ENCODE measurements around the gene TUFT1.
A peak's percentile ranks its signal among the peaks of the same experiment; 100 is the strongest.

Gene TUFT1

DNA sequence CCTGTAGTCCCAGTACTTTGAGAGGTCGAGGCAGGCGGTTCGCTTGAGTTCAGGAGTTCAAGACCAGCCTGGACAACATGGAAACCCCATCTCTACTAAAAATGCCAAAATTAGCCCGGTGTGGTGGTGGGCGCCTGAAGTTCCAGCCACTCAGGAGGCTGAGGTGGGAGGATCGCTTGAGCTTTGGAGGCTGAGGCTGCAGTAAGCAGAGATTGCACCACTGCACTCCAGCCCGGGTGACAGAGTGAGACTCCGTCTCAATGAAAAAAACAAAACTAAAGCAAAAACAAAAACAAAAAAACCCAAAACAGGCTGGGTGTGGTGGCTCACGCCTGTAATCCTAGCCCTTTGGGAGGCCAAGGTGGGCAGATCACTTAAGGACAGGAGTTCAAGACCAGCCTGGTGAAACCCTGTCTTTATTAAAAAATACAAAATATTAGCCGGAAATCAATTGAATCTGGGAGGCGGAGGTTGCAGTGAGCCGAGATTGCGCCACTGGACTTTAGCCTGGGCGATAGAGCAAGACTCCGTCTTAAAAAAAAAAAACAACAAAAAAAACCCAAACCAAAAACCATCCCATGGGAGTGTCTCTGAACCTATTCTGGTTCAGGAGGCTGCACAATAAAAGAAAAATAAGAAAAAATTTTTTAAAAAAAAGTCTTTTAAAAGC lies 30.6 kb upstream of the TUFT1 start (continued):
- TF ChIP-seq, protein P1, sequence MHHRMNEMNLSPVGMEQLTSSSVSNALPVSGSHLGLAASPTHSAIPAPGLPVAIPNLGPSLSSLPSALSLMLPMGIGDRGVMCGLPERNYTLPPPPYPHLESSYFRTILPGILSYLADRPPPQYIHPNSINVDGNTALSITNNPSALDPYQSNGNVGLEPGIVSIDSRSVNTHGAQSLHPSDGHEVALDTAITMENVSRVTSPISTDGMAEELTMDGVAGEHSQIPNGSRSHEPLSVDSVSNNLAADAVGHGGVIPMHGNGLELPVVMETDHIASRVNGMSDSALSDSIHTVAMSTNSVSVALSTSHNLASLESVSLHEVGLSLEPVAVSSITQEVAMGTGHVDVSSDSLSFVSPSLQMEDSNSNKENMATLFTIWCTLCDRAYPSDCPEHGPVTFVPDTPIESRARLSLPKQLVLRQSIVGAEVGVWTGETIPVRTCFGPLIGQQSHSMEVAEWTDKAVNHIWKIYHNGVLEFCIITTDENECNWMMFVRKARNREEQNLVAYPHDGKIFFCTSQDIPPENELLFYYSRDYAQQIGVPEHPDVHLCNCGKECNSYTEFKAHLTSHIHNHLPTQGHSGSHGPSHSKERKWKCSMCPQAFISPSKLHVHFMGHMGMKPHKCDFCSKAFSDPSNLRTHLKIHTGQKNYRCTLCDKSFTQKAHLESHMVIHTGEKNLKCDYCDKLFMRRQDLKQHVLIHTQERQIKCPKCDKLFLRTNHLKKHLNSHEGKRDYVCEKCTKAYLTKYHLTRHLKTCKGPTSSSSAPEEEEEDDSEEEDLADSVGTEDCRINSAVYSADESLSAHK (tag by site-specific recombination; IDR thresholded peaks at IDR 0.05), result no peak
- TF ChIP-seq ZNF529 (tag by site-specific recombination; IDR thresholded peaks at IDR 0.05; ENCODE audit: insufficient replicate concordance) (no peak), ZNF16 (tag by site-specific recombination; IDR thresholded peaks at IDR 0.05; ENCODE audit: low read depth) (no peak), ZNF223 (tag by site-specific recombination; IDR thresholded peaks at IDR 0.05) (no peak), ZBTB20 (tag by site-specific recombination; IDR thresholded peaks at IDR 0.05) (no peak), ZNF423 (tag by site-specific recombination; IDR thresholded peaks at IDR 0.05) (no peak), ZNF239 (tag by site-specific recombination; IDR thresholded peaks at IDR 0.05) (no peak), ZNF121 (tag by site-specific recombination; IDR thresholded peaks at IDR 0.05) (peak; percentile 54; the same call in 1 of the 2 replicates), ZNF658 (tag by site-specific recombination; IDR thresholded peaks at IDR 0.05) (no peak), SETDB1 (IDR thresholded peaks at IDR 0.05; ENCODE audit: insufficient read length, low read length) (no peak), ZNF202 (tag by site-specific recombination; IDR thresholded peaks at IDR 0.05; ENCODE audit: borderline replicate concordance) (no peak), ZSCAN23 (tag by site-specific recombination; IDR thresholded peaks at IDR 0.05) (0 out of 2 replicates have a peak, but pooled peaks have one; percentile 15), PRDM1 (tag by site-specific recombination; IDR thresholded peaks at IDR 0.05) (no peak)
- TF ChIP-seq, protein P2, sequence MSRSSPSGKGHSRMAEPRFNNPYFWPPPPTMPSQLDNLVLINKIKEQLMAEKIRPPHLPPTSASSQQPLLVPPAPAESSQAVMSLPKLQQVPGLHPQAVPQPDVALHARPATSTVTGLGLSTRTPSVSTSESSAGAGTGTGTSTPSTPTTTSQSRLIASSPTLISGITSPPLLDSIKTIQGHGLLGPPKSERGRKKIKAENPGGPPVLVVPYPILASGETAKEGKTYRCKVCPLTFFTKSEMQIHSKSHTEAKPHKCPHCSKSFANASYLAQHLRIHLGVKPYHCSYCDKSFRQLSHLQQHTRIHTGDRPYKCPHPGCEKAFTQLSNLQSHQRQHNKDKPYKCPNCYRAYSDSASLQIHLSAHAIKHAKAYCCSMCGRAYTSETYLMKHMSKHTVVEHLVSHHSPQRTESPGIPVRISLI (tag by site-specific recombination; IDR thresholded peaks at IDR 0.05), result no peak
- TF ChIP-seq, protein P3, sequence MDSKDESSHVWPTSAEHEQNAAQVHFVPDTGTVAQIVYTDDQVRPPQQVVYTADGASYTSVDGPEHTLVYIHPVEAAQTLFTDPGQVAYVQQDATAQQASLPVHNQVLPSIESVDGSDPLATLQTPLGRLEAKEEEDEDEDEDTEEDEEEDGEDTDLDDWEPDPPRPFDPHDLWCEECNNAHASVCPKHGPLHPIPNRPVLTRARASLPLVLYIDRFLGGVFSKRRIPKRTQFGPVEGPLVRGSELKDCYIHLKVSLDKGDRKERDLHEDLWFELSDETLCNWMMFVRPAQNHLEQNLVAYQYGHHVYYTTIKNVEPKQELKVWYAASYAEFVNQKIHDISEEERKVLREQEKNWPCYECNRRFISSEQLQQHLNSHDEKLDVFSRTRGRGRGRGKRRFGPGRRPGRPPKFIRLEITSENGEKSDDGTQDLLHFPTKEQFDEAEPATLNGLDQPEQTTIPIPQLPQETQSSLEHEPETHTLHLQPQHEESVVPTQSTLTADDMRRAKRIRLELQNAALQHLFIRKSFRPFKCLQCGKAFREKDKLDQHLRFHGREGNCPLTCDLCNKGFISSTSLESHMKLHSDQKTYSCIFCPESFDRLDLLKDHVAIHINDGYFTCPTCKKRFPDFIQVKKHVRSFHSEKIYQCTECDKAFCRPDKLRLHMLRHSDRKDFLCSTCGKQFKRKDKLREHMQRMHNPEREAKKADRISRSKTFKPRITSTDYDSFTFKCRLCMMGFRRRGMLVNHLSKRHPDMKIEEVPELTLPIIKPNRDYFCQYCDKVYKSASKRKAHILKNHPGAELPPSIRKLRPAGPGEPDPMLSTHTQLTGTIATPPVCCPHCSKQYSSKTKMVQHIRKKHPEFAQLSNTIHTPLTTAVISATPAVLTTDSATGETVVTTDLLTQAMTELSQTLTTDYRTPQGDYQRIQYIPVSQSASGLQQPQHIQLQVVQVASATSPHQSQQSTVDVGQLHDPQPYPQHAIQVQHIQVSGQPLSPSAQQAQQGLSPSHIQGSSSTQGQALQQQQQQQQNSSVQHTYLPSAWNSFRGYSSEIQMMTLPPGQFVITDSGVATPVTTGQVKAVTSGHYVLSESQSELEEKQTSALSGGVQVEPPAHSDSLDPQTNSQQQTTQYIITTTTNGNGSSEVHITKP (tag by site-specific recombination; IDR thresholded peaks at IDR 0.05), result no peak
- TF ChIP-seq, protein P4, sequence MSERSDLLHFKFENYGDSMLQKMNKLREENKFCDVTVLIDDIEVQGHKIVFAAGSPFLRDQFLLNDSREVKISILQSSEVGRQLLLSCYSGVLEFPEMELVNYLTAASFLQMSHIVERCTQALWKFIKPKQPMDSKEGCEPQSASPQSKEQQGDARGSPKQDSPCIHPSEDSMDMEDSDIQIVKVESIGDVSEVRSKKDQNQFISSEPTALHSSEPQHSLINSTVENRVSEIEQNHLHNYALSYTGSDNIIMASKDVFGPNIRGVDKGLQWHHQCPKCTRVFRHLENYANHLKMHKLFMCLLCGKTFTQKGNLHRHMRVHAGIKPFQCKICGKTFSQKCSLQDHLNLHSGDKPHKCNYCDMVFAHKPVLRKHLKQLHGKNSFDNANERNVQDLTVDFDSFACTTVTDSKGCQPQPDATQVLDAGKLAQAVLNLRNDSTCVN (tag by site-specific recombination; optimal IDR thresholded peaks at IDR 0.05), result no peak

DNA sequence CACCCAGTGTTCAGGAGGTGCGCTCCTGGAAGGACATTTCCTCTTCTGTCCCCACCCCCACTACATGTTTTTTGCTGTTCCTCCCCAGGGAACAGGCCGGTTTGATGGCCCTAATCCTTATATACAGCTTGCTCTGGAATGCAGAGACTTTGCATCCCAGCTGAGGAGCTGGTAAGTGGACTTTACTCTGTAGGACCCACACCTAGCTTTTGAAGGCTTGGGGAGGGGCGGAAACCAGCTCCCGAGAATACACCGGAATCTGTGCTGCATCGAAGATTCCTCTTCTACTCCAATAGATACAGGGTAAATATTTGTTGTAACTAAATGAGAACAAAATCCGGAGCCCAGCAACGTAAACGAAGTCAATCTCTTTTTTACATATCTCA lies 30.1 kb upstream of the TUFT1 start:
- ChIA-PET CTCF (interaction anchor here (1.1 kb wide), 1 partner anchor 46 kb away, joined by 4 read pairs; no protein-coding TSS in a partner anchor), POLR2A (interaction anchor here (0.7 to 1.9 kb wide), 4 partner anchors 15 to 320 kb away, joined by 3 to 11 read pairs (median 6); partner anchors contain the start of gene VPS72)
- Histone ChIP-seq H3K36me3 (ENCODE audit: control insufficient read depth in 2 of 2, insufficient read depth in 1 of 2, low read length in 2 of 2) (no peaks in the 10 kb centered on the region), H3K4me1 (ENCODE audit: control insufficient read depth, insufficient read depth, low read length) (peaks cover 16% of the 10 kb centered on the region), H3K4me3 (ENCODE audit: low read depth, low read length) (no peak overlapping the region), H3K27ac (ENCODE audit: extremely low read depth, low read depth, low read length) (no peak overlapping the region), H3K9me3 (ENCODE audit: control insufficient read depth, insufficient read depth, low read depth, low read length) (no peaks in the 10 kb centered on the region)
- TF ChIP-seq, protein P5, sequence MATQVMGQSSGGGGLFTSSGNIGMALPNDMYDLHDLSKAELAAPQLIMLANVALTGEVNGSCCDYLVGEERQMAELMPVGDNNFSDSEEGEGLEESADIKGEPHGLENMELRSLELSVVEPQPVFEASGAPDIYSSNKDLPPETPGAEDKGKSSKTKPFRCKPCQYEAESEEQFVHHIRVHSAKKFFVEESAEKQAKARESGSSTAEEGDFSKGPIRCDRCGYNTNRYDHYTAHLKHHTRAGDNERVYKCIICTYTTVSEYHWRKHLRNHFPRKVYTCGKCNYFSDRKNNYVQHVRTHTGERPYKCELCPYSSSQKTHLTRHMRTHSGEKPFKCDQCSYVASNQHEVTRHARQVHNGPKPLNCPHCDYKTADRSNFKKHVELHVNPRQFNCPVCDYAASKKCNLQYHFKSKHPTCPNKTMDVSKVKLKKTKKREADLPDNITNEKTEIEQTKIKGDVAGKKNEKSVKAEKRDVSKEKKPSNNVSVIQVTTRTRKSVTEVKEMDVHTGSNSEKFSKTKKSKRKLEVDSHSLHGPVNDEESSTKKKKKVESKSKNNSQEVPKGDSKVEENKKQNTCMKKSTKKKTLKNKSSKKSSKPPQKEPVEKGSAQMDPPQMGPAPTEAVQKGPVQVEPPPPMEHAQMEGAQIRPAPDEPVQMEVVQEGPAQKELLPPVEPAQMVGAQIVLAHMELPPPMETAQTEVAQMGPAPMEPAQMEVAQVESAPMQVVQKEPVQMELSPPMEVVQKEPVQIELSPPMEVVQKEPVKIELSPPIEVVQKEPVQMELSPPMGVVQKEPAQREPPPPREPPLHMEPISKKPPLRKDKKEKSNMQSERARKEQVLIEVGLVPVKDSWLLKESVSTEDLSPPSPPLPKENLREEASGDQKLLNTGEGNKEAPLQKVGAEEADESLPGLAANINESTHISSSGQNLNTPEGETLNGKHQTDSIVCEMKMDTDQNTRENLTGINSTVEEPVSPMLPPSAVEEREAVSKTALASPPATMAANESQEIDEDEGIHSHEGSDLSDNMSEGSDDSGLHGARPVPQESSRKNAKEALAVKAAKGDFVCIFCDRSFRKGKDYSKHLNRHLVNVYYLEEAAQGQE (tag by site-specific recombination; IDR thresholded peaks at IDR 0.05), result no peak
- TF ChIP-seq ZNF600 (tag by site-specific recombination; IDR thresholded peaks at IDR 0.05), result peak; percentile 37; the same call in 1 of the 2 replicates
- no peak for TF ChIP-seq ZNF324 (tag by site-specific recombination; IDR thresholded peaks at IDR 0.05)
- no peak for TF ChIP-seq ZNF292 (tag by site-specific recombination; IDR thresholded peaks at IDR 0.05; ENCODE audit: borderline replicate concordance, low read depth)
- peak; percentile 81 for TF ChIP-seq ZNF341 (tag by site-specific recombination; IDR thresholded peaks at IDR 0.05; ENCODE audit: low read depth)
